Thymus (tissue), 11 donors: ENCODE data around the gene FHDC1. TPM values are rescaled to one million over a fixed set of nuclear protein-coding genes. Genes with fewer than 3 reads are reported as not detected.

Experiments
- DNase-seq, 9 donors: peaks; one replicate each; pipeline ENCODE4 v3.0.0-alpha.2; 2013; ENCODE audit warnings: low spot score in 9 of 9, low read depth in 6 of 9, missing footprints in 1 of 9
- H3K27ac ChIP-seq, 2 donors: one replicate each; pipeline ENCODE4 v1.5.1; 2013; ENCODE audit warnings: control low read depth in 1 of 2, low read depth in 1 of 2, low read length in 1 of 2, mild to moderate bottlenecking in 1 of 2, moderate library complexity in 1 of 2
- H3K27me3 ChIP-seq, 2 donors: one replicate each; pipeline ENCODE4 v1.5.1; 2013; ENCODE audit warnings: low read length in 1 of 2; ENCODE audit not compliant: control insufficient read depth in 2 of 2, insufficient read depth in 1 of 2
- H3K36me3 ChIP-seq, 2 donors: one replicate each; pipeline ENCODE4 v1.5.1; 2013; ENCODE audit warnings: low read length in 1 of 2, mild to moderate bottlenecking in 1 of 2, moderate library complexity in 1 of 2; ENCODE audit not compliant: control insufficient read depth in 2 of 2, insufficient read depth in 2 of 2
- H3K4me1 ChIP-seq, 2 donors: one replicate each; pipeline ENCODE4 v1.5.1; 2013; ENCODE audit warnings: low read length in 2 of 2; ENCODE audit not compliant: control insufficient read depth in 2 of 2, insufficient read depth in 2 of 2
- H3K4me3 ChIP-seq, 2 donors: one replicate each; pipeline ENCODE4 v1.5.1; 2013; ENCODE audit warnings: low read length in 2 of 2, control low read depth in 1 of 2, mild to moderate bottlenecking in 1 of 2
- H3K9me3 ChIP-seq, 2 donors: one replicate each; pipeline ENCODE4 v1.5.1; 2013; ENCODE audit warnings: low read length in 1 of 2, mild to moderate bottlenecking in 1 of 2; ENCODE audit not compliant: control insufficient read depth in 2 of 2, insufficient read depth in 1 of 2
- WGBS: extraction: QIAGEN DNeasy Blood & Tissue Kit; methylation state at CpG from one replicate; pipeline ENCODE4 v1.1.7; 2013; 5-methylcytosine and 5-hydroxymethylcytosine counted together
- polyA plus RNA-seq: library from polyadenylated mRNA; stranded (reverse); fragments of 200-250 nt; gene quantifications from one replicate; pipeline ENCODE4 v1.2.3, GENCODE V29; 2013
- total RNA-seq: library from RNA; stranded (reverse); fragments of 120-200 nt; gene quantifications from one replicate; pipeline ENCODE4 v1.2.4, GENCODE V29; 2013
- donor health status: healthy.

The FHDC1 gene
- total and polyA plus RNA-seq, 2 donors = 0.33 to 2.8 TPM

DNA sequence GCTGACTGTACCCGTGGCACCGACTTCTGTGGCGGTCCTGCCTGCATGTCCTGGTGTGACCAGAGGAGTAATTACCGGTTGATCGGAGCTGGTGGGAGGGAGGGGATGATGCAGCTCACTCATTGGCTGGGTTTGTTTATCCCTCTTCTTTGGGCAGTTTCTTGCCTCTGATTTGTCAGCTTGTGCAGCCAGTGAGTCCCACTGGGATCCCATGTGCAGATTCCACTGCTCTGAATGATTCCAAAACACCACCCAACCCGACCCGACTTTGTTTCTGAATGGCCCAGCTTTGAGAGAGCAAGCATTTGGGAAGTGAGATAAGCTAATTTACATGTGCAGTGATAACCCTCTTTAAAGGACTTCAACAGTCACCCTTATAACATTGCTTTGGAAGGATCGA lies 13.8 kb downstream of the FHDC1 start:
- H3K27ac ChIP-seq = no peak overlapping the region
- H3K27me3 ChIP-seq = peaks cover 0 to 5% of the 10 kb centered on the region in 2 donors
- H3K4me1 ChIP-seq = no peaks in the 10 kb centered on the region
- no peak overlapping the region for H3K4me3 ChIP-seq
- H3K9me3 ChIP-seq = no peaks in the 10 kb centered on the region
- DNase-seq = no peak
- no peaks in the 10 kb centered on the region for H3K36me3 ChIP-seq
- WGBS = 96% methylated on average over 8 of the region's 8 CpGs

GRCh38 chr4:152950402-152951274 lies 14.5 kb downstream of the FHDC1 start:
- no peaks in the 10 kb centered on the region for H3K4me1 ChIP-seq
- peaks cover 0 to 5% of the 10 kb centered on the region in 2 donors for H3K27me3 ChIP-seq
- H3K4me3 ChIP-seq = no peak overlapping the region
- no peak for DNase-seq
- no peaks in the 10 kb centered on the region for H3K9me3 ChIP-seq
- no peak overlapping the region for H3K27ac ChIP-seq
- WGBS = 96% methylated on average over 11 of the region's 11 CpGs
- no peaks in the 10 kb centered on the region for H3K36me3 ChIP-seq

- Histone ChIP-seq H3K27ac (no peak overlapping the region), H3K4me1 (no peaks in the 10 kb centered on the region), H3K27me3 (peaks cover 0 to 5% of the 10 kb centered on the region in 2 donors), H3K4me3 (no peak overlapping the region), H3K9me3 (no peaks in the 10 kb centered on the region), H3K36me3 (no peaks in the 10 kb centered on the region)
- 92% methylated on average over 3 of the region's 3 CpGs for WGBS
- no peak for DNase-seq
Measured at GRCh38 chr4:152951348-152951747, 15.2 kb downstream of the FHDC1 start.

- peaks cover 0 to 3% of the 10 kb centered on the region in 2 donors for H3K27me3 ChIP-seq
- no peak overlapping the region for H3K4me3 ChIP-seq
- no peaks in the 10 kb centered on the region for H3K9me3 ChIP-seq
- 97% methylated on average over 3 of the region's 3 CpGs for WGBS
- DNase-seq = no peak
- H3K4me1 ChIP-seq = peaks cover 0 to 3% of the 10 kb centered on the region in 2 donors
- H3K36me3 ChIP-seq = no peaks in the 10 kb centered on the region
- H3K27ac ChIP-seq = no peak overlapping the region
Measured at GRCh38 chr4:152953514-152953913, 17.4 kb downstream of the FHDC1 start.

DNA sequence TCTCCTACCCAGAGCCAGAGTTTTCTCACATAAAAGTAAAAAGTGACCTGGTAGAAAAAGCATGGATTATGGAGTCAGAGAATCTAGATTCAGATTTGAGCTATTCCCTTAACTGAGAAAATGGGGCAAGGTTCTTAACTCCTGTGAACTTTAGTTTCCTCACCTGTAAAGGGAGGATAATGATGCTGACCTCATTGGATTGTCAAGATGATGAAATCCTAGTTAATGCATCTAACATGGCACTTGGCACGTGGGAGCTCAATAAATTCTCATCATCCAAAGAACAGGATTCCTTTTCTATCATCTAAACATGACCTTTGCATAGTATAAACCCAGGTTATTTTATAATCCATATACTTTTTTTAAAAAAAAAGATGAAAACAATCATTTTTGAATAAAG lies 18.6 kb downstream of the FHDC1 start:
- H3K36me3 ChIP-seq = no peaks in the 10 kb centered on the region
- H3K9me3 ChIP-seq = no peaks in the 10 kb centered on the region
- H3K27ac ChIP-seq = no peak overlapping the region
- 95% methylated on average over 1 of the region's 1 CpG for WGBS
- peaks cover 0 to 3% of the 10 kb centered on the region in 2 donors for H3K4me1 ChIP-seq
- DNase-seq = no peak
- H3K4me3 ChIP-seq = no peak overlapping the region
- peaks cover 0 to 3% of the 10 kb centered on the region in 2 donors for H3K27me3 ChIP-seq

- no peak overlapping the region for H3K4me3 ChIP-seq
- no peaks in the 10 kb centered on the region for H3K27me3 ChIP-seq
- WGBS = 90% methylated on average over 2 of the region's 2 CpGs
- no peaks in the 10 kb centered on the region for H3K36me3 ChIP-seq
- no peaks in the 10 kb centered on the region for H3K9me3 ChIP-seq
- no peak overlapping the region for H3K27ac ChIP-seq
- H3K4me1 ChIP-seq = peaks cover 0 to 3% of the 10 kb centered on the region in 2 donors
- DNase-seq = no peak
Measured at GRCh38 chr4:152956147-152956546, 20.0 kb downstream of the FHDC1 start.

- 93% methylated on average over 12 of the region's 12 CpGs for WGBS
- no peaks in the 10 kb centered on the region for H3K9me3 ChIP-seq
- no peak overlapping the region for H3K27ac ChIP-seq
- H3K4me3 ChIP-seq = no peak overlapping the region
- peaks cover 0 to 3% of the 10 kb centered on the region in 2 donors for H3K4me1 ChIP-seq
- no peak for DNase-seq
- H3K36me3 ChIP-seq = no peaks in the 10 kb centered on the region
- H3K27me3 ChIP-seq = no peaks in the 10 kb centered on the region
Measured at GRCh38 chr4:152956650-152957436, 20.7 kb downstream of the FHDC1 start.

DNA sequence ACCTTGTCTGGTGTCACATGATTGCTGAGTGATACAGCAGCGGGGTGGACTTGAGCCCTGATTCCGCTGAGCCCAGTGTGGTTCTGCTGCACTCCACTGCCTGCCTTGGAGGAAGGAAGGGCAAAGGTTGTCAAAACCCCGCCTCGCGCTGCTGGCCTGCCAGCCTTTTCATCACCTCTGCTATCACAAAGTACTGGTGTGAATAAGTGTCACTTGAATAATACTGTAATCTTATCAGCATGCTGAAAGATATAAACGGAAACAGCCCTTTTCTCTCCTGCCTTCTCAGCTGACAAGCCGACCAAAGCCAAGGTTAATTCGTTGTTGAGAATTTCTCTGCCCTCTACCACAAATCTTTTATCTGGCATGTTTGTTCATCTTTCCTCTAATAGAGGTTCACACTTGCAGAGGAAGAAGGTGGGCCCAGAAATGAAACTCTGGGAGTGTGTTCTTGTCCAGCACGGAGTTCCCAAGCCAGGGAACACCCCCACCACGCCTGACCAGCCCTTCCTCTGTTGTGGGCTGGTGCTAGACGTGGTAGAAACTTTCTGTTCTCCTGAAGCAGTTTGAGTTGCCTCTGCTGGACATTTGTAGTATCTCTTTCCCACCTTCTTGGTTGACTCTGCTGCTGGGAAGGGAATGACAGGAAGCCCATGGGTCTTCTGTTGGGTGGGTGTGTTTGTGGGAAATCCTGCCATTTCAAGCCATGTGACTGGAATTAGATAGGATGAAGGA lies 21.5 kb downstream of the FHDC1 start:
- WGBS = 89% methylated on average over 11 of the region's 11 CpGs
- Histone ChIP-seq H3K4me3 (no peak overlapping the region), H3K27ac (no peak overlapping the region), H3K9me3 (no peaks in the 10 kb centered on the region), H3K36me3 (no peaks in the 10 kb centered on the region), H3K4me1 (peaks cover 0 to 3% of the 10 kb centered on the region in 2 donors), H3K27me3 (no peaks in the 10 kb centered on the region)
- DNase-seq = no peak
